HL-60/S4 treated with retinoic acid at 250 ng/mL for 4 days and 3 days (cell line): Measurements from ENCODE around the gene CIPC.

ENCODE experiments used
- in situ Hi-C: fragments of 300-500 bp; cut with MboI; formaldehyde crosslinking; loops from 2 replicates; pipeline ENCODE4 v1.7.0; 2022; ENCODE audit warnings: low sequenced_read_pairs

Gene CIPC

DNA sequence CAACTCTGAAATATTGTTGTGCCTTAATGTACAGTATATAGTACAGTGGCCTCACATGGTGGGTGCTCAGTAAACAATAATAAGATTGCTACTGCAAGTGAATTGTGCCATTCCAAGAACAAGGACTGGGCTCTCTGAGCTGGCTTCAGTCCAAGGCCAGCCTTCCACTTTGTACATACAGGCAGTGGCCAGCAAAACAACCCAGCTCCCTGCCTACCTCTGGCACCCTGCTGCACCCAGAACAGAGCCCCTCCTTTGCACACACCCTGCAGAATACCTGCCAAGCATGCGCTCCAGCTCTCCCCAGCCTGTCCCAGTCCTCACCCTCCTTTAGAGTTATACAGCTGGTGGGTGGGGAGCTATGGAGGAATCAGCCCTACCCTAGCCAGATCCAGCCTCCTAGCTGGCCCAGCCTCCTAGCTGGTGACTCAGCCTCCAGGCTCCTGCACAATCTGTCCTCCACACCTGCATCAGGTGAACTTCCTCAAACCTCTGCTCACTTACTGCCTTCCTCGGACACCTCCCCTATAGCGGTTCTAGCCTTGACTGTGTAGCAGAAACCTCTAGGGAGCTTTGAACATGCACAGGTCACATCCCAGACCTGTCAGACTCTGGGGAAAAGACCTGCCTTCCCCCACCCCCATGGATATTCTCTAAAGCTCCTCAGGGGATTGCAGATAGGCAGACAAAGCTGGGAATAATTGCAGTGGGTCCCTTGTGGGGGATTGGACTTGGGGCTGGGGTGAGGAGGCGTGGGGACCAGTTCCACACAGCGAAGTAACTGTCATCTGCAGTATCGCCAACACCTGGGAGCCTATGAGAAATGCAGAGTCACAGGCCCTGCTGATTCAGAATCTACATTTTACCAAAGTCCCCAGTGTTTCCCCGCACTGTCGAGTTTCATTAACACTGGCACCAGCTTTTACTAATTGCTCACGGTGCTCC, 25.6 kb downstream of the CIPC start:
- in situ Hi-C loops = no loop called here

- in situ Hi-C loops = no loop called here
These were observed 26.6 kb downstream of the CIPC start for GRCh38 chr14:77124345-77125280.

DNA sequence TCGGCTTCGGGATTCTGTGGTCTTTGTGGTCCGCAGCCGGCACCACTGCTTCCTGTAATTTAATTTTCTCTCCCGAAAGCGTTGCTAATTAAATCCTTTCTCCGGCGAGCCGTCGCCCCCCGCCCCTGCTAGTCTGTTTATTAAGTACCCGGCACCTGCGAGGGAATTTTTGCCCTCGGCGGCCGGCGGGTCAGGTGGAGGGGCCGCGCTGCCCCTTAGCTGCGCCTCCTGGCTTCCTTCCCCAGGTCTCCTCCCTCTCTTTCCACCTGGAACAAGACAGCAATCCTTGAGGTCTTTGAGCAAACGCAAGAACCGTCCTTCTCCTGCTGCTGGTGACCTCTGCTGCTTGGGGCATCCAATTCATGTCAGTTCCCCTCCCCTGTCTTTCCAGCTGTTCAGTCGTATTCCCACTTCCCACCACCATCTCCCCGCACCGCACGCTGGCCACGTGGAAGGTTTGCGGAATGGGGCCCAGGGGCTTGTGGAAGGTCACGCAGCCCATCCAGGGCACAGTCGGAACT, 27.3 kb downstream of the CIPC start:
- in situ Hi-C loops = no loop called here

DNA sequence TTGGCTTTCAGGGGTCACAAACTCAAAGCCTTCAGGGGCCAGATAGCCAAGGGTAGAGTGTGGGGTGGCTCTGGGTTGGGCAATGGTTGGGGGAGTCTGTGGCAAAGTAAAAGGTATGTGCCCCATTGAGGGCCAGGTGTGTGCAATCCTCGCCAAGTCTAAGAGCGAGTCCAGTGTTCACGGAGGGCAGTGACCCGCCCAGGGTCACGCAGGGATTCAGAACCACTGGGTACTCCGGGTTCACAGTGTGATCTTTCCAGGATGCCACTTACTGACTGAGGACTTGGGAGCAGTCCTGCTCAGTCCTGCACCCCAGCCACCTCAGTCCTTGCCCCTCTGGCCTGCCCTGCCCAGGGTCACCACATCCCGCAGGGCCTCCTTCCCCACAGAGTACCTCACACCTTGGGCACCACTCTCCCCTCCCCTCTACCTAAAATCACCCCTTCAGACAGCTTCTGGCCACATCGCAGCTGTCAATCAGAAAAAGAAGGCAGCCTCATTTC, 27.8 kb downstream of the CIPC start:
- in situ Hi-C loops = no loop called here

GRCh38 chr14:77126461-77126990, 28.5 kb downstream of the CIPC start:
- in situ Hi-C loops = no loop called here

DNA sequence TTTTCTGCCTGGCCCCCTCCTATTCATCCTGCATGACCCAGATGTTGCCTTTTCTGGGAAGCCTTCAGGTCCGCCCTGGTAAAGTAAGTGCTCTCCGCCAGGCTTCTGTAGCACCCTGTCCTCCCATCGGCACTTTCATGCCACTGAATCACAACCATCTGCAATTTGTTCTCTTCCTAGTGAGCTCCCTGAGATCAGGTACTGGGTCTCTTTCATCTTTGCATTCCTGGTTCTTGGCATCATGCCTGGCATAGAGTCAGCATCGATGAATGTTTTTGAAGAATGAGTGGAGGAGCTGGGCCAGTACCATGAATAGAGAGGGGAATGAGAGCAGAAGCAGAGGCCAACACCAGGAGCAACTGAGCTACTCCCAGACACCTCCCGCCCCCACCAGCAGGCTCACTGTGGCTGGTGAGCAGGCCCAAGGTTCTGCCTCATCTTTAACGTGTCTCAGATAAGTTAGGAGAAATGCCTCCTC, 30.4 kb downstream of the CIPC start:
- in situ Hi-C loops = no loop called here

- in situ Hi-C loops = no loop called here
These were observed 32.3 kb downstream of the CIPC start for GRCh38 chr14:77130386-77130785.

DNA sequence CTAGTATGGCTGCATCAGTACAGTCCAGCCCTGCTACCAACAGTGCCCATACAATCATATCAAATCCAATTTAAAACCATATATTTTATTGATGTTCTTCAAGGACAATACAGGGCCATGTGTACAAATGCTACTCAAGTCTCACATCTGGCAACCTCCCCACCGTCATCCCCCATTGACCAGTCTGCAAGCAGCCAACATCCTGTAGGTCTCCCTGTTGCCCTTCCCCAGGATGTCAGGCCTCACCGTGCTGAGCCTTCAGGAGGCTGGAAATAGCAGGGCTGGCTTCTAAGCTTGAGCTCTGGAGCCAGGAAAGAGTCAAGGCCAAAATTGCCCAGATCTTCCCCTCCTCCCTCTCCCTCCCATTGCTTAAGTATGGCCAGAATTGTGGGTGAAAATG, 33.1 kb downstream of the CIPC start:
- in situ Hi-C loops = no loop called here

DNA sequence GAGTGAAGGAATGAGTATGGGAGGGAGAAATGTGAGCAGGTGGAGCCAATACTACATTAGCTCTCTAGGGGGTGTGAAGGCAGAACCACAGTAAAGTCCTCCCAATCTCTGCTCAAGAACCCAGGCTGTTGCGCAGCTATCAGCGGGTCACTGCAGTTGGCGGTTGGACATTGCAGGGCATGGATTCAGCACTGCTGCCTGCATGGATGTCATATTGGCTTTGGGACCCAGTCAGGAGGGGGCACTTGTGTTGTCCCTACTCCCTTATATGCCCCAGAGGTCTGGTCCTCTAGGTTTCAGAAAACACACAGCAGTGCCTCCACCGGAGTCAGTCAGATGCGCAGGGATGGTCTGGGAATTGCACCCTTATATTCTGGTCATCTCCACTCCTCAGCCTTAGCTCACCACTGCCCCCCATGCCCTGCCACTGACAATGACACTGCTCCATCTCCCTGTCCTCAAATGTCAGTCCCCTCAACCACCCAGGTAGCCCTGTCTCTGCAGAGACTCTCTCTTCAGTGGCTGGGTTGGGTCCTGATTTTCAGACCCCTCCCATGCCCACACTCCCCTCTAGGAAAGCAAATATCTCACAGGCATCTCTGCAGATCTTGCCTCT, 33.9 kb downstream of the CIPC start:
- in situ Hi-C loops = no loop called here

- in situ Hi-C loops = no loop called here
These were observed 35.8 kb downstream of the CIPC start for GRCh38 chr14:77133720-77134338.

DNA sequence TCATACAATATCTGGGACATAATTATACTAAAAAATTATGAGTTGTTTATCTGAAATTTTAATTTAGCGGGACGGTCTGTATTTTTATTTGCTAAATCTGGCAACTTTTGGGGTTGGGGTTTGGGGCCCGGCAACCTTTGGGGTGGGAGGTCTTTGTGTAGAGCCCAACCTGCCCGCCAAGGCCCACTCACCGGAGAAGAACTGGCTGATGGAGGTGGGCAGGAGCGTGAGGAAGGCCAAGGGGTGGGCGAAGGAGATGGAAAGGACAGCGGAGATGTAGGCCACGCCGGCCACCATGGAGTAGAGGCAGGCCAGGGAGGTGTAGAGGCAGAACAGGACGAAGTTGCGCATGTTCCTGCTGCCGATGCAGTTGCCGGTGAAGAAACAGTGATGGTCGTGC, 41.0 kb downstream of the CIPC start:
- in situ Hi-C loops = no loop called here

DNA sequence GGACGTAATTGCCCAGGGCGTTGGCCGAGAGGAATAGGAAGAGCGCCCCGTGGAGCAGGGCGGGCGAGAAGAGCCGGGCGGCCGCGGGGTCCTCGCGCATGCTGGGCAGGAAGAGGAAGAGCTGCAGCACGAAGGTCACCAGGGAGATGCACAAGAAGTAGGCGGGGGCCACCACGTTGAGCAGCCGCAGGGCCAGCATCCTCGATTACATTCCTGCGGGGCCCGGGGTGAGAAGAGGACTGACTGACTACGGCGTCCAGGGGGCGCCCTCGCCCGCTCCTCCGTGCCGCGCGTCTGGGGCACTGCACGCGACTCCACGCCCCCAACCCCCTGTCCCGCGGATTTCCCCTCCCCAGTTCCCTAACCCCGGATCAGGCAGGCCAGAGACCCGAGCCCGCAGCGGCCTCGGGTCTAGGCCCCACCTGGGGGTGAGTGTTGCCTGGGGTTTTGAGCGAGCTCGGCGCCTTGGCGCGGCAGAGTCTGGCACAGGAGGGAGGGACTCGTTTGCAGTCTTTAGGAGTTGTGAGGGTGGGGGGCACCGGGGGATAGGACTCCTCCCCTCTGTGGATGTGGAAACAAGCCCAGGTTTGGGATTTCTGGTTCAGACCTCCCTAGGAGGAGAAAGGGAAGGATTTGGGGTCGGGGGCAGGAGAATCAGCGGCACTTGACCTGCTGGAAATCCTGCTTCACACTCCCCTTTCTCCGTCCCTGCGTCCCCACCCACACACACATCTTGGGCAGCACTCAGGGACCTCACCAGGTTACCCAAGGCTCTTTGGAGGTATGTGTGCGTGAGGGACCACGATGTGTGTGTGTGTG, 41.7 kb downstream of the CIPC start:
- in situ Hi-C loops = no loop called here

- in situ Hi-C loops = no loop called here
These were observed 42.5 kb downstream of the CIPC start for GRCh38 chr14:77140359-77141213.

GRCh38 chr14:77141214-77142004, 43.4 kb downstream of the CIPC start, which contains the start of gene ZDHHC22:
ZDHHC22 (minus strand) TSS chr14:77141791; CDS start chr14:77139738, 2,053 bp downstream.
- in situ Hi-C loops = no loop called here

DNA sequence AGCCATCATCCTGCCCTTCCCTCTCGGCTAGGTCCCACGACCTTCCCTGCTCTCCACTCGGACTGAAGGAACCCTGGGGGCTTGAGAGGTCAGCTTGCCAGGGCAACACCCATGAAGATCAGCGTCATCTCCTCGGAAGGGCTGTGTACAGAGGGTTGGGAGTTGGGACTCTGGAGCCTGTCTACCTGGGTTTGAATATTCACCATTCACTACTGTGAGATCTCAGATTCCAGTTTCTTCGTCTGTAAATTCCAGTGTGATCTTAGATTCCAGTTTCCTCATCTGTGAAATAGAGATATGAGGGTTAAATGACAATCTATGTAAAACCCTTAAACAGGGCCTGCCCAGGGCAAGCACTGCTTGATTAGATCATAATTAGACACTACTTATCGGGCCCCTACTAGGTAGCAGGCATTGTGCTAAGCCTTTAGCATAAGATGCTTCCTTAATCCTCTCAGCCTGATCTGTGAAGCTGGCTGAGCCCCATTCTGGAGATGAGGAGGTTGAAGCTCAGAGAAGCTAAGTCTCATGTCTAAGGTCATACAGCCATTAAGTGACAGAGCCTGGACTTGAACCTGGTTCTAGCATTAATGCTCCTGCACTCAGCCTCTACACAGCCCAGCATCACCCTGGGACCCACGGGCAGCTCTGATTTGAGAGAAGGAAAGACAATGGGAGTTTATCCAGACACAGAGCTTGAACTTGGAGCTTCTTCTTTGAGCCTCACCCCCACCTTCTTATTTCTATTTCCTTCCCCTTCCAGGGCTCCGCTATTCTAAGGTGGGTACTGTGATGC, 44.1 kb downstream of the CIPC start:
- in situ Hi-C loops = no loop called here

GRCh38 chr14:77143071-77143470, 45.0 kb downstream of the CIPC start:
- in situ Hi-C loops = no loop called here
